Measurements from ENCODE around the gene ABHD17C.

The ABHD17C gene

GRCh38 chr15:80778621-80778963 lies 83.5 kb downstream of the ABHD17C start:
- Histone ChIP-seq H3K4me2 (ENCODE audit: low read depth, low read length, poor library complexity, severe bottlenecking) (no peak overlapping the region), H3K9ac (ENCODE audit: low read length) (no peak overlapping the region), H4K20me1 (ENCODE audit: low read depth, low read length) (no peaks in the 10 kb centered on the region), H3K27me3 (ENCODE audit: low read length) (no peaks in the 10 kb centered on the region), H3K4me3 (ENCODE audit: insufficient read depth, low read length, poor library complexity, severe bottlenecking) (no peak overlapping the region), H3K79me2 (ENCODE audit: insufficient read depth, low read length) (no peaks in the 10 kb centered on the region), H3F3A (ENCODE audit: insufficient read depth) (no peaks in the 10 kb centered on the region), H3K36me3 (ENCODE audit: low read length) (no peaks in the 10 kb centered on the region), H3K9me3 (ENCODE audit: insufficient read depth, low read length) (no peaks in the 10 kb centered on the region), H3K27ac (ENCODE audit: low read depth, low read length) (no peak overlapping the region), H3K9me2 (replicated peaks; ENCODE audit: insufficient read depth, low read length) (no peaks in the 10 kb centered on the region), H2AFZ (ENCODE audit: low read depth, low read length, severe bottlenecking) (no peak overlapping the region)
- TF ChIP-seq CTCF (IDR thresholded peaks at IDR 0.05; ENCODE audit: insufficient read depth, low read length, poor library complexity, severe bottlenecking) = no peak
- TF ChIP-seq EZH2phosphoT487 (conservative IDR thresholded peaks at IDR 0.05; ENCODE audit: low read length) = no peak

- no peak within 1 kb of the TSS for H3K4me3 ChIP-seq (ENCODE audit: insufficient read depth, low read length, poor library complexity, severe bottlenecking)
- H3K36me3 ChIP-seq (ENCODE audit: low read length) = no peaks in the 10 kb centered on the region
- no peaks in the 10 kb centered on the region for H3K27me3 ChIP-seq (ENCODE audit: low read length)
- H4K20me1 ChIP-seq (ENCODE audit: low read depth, low read length) = no peaks in the 10 kb centered on the region
- H3K9ac ChIP-seq (ENCODE audit: low read length) = no peak within 1 kb of the TSS
- H3K27ac ChIP-seq (ENCODE audit: low read depth, low read length) = no peak within 1 kb of the TSS
- no peaks in the 10 kb centered on the region for H3F3A ChIP-seq (ENCODE audit: insufficient read depth)
- H3K4me2 ChIP-seq (ENCODE audit: low read depth, low read length, poor library complexity, severe bottlenecking) = no peak within 1 kb of the TSS
- no peaks in the 10 kb centered on the region for H3K9me2 ChIP-seq (replicated peaks; ENCODE audit: insufficient read depth, low read length)
- no peak within 1 kb of the TSS for H2AFZ ChIP-seq (ENCODE audit: low read depth, low read length, severe bottlenecking)
- H3K79me2 ChIP-seq (ENCODE audit: insufficient read depth, low read length) = no peaks in the 10 kb centered on the region
- no peaks in the 10 kb centered on the region for H3K9me3 ChIP-seq (ENCODE audit: insufficient read depth, low read length)
- TF ChIP-seq EZH2phosphoT487 (conservative IDR thresholded peaks at IDR 0.05; ENCODE audit: low read length) = no peak
- peak; percentile 16 for TF ChIP-seq CTCF (IDR thresholded peaks at IDR 0.05; ENCODE audit: insufficient read depth, low read length, poor library complexity, severe bottlenecking)
Measured at GRCh38 chr15:80778964-80779657, 84.0 kb downstream of the ABHD17C start, which contains the start of gene CEMIP. TSS of gene CEMIP (plus strand) at chr15:80779370. CDS start at chr15:80873880, 94,510 bp downstream.

- Histone ChIP-seq H4K20me1 (ENCODE audit: low read depth, low read length) (no peaks in the 10 kb centered on the region), H2AFZ (ENCODE audit: low read depth, low read length, severe bottlenecking) (no peak overlapping the region), H3K9ac (ENCODE audit: low read length) (no peak overlapping the region), H3K36me3 (ENCODE audit: low read length) (no peaks in the 10 kb centered on the region), H3K9me2 (replicated peaks; ENCODE audit: insufficient read depth, low read length) (no peaks in the 10 kb centered on the region), H3K4me3 (ENCODE audit: insufficient read depth, low read length, poor library complexity, severe bottlenecking) (no peak overlapping the region), H3K27me3 (ENCODE audit: low read length) (no peaks in the 10 kb centered on the region), H3F3A (ENCODE audit: insufficient read depth) (no peaks in the 10 kb centered on the region), H3K9me3 (ENCODE audit: insufficient read depth, low read length) (no peaks in the 10 kb centered on the region), H3K4me2 (ENCODE audit: low read depth, low read length, poor library complexity, severe bottlenecking) (no peak overlapping the region), H3K27ac (ENCODE audit: low read depth, low read length) (no peak overlapping the region), H3K79me2 (ENCODE audit: insufficient read depth, low read length) (no peaks in the 10 kb centered on the region)
- no peak for TF ChIP-seq CTCF (IDR thresholded peaks at IDR 0.05; ENCODE audit: insufficient read depth, low read length, poor library complexity, severe bottlenecking)
- TF ChIP-seq EZH2phosphoT487 (conservative IDR thresholded peaks at IDR 0.05; ENCODE audit: low read length) = no peak
Measured at GRCh38 chr15:80779658-80780415, 84.7 kb downstream of the ABHD17C start.

Measured in SU-DHL-6 (cell line).